IMR-90 (cell line): ENCODE results near the gene LINC00305. TPM values are rescaled to one million over a fixed set of nuclear protein-coding genes. Genes with fewer than 3 reads are reported as not detected.

ENCODE experiments used
- ATAC-seq: fragments of 200-7000 bp; cut with Tn5 transposase; 2 replicates; pipeline ENCODE4 v1.9.1; 2020; ENCODE audit warnings: low read depth, mild to moderate bottlenecking, moderate library complexity
- BruUV-seq: library from RNA; stranded (reverse); fragments of 400-500 nt; replicated peaks from 2 replicates; lab custom pipeline; 2021; lab: Mats Ljungman, UMichigan
- CTCF ChIA-PET: fragments of 300-600 bp; formaldehyde crosslinking; extraction: SDS; loops from one replicate; lab custom pipeline; 2021; ENCODE audit warnings: antibody characterized with exemption; lab: Yijun Ruan, JAX
- POLR2A ChIA-PET: fragments of 300-600 bp; sonication (Branson Sonifier 250); formaldehyde crosslinking; loops from one replicate; lab custom pipeline; 2022; ENCODE audit warnings: antibody characterized with exemption; ENCODE audit not compliant: unreplicated experiment; lab: Charles Lee
- DNase-seq: peaks from one replicate; pipeline ENCODE4 v3.0.0; 2013
- H2AFZ ChIP-seq: replicated peaks from 2 replicates; pipeline ENCODE3; 2013; ENCODE audit warnings: low read length, mild to moderate bottlenecking; ENCODE audit not compliant: poor library complexity
- H2AK5ac ChIP-seq: 2 replicates; pipeline ENCODE4 v1.6.1; 2013; ENCODE audit warnings: low read depth, low read length, inconsistent platforms
- H2AK9ac ChIP-seq: replicated peaks from 2 replicates; pipeline ENCODE3; 2013; ENCODE audit warnings: mild to moderate bottlenecking, low read depth, low read length, moderate library complexity; ENCODE audit not compliant: poor library complexity
- H2BK120ac ChIP-seq: 2 replicates; pipeline ENCODE4 v1.6.1; 2013; ENCODE audit warnings: low read depth, low read length, inconsistent platforms
- H2BK15ac ChIP-seq: 3 replicates; pipeline ENCODE4 v1.6.1; 2013; ENCODE audit warnings: low read depth, low read length, inconsistent platforms
- H2BK20ac ChIP-seq: 2 replicates; pipeline ENCODE4 v1.6.1; 2013; ENCODE audit warnings: low read depth, mild to moderate bottlenecking, inconsistent platforms, low read length, moderate library complexity
- H2BK5ac ChIP-seq: 2 replicates; pipeline ENCODE4 v1.6.1; 2013; ENCODE audit warnings: mild to moderate bottlenecking, low read depth, low read length, inconsistent platforms; ENCODE audit not compliant: poor library complexity, severe bottlenecking
- H3K14ac ChIP-seq: replicated peaks from 2 replicates; pipeline ENCODE4 v1.6.1; 2013; ENCODE audit warnings: low read depth, low read length, inconsistent platforms
- H3K18ac ChIP-seq: 2 replicates; pipeline ENCODE4 v1.6.1; 2013; ENCODE audit warnings: low read depth, low read length, control low read depth
- H3K23ac ChIP-seq: 2 replicates; pipeline ENCODE4 v1.6.1; 2013; ENCODE audit warnings: low read depth, low read length, inconsistent platforms
- H3K27ac ChIP-seq: 2 replicates; pipeline ENCODE4 v1.5.1; 2013; ENCODE audit warnings: mild to moderate bottlenecking, control low read depth, low read length; ENCODE audit not compliant: insufficient read depth
- H3K27me3 ChIP-seq: 2 replicates; pipeline ENCODE4 v1.6.1; 2013; ENCODE audit warnings: low read length; ENCODE audit not compliant: control insufficient read depth, insufficient read depth
- H3K36me3 ChIP-seq: 2 replicates; pipeline ENCODE4 v1.6.1; 2013; ENCODE audit warnings: low read length, mixed read lengths; ENCODE audit not compliant: control insufficient read depth, insufficient read depth
- H3K4ac ChIP-seq: 2 replicates; pipeline ENCODE4 v1.6.1; 2013; ENCODE audit warnings: low read depth, low read length, inconsistent platforms
- H3K4me1 ChIP-seq: 2 replicates; pipeline ENCODE4 v1.6.1; 2013; ENCODE audit warnings: low read length, mixed read lengths; ENCODE audit not compliant: control insufficient read depth, insufficient read depth
- H3K4me2 ChIP-seq: 2 replicates; pipeline ENCODE4 v1.6.1; 2013; ENCODE audit warnings: low read depth, mild to moderate bottlenecking, control low read depth, low read length, moderate library complexity
- H3K4me3 ChIP-seq: 2 replicates; pipeline ENCODE4 v1.5.1; 2013; ENCODE audit warnings: low read depth, mild to moderate bottlenecking, control low read depth, low read length, moderate library complexity; ENCODE audit not compliant: insufficient read depth
- H3K56ac ChIP-seq: 2 replicates; pipeline ENCODE4 v1.6.1; 2013; ENCODE audit warnings: low read length, inconsistent platforms; ENCODE audit not compliant: insufficient read depth; ENCODE audit errors: extremely low read depth
- H3K79me1 ChIP-seq, 2 experiments: 2 replicates each; pipeline ENCODE4 v1.6.1; 2013; ENCODE audit warnings: low read length in 2 of 2, inconsistent platforms in 1 of 2, low read depth in 1 of 2
- H3K9ac ChIP-seq: 2 replicates; pipeline ENCODE4 v1.6.1; 2013; ENCODE audit warnings: low read depth, low read length, control low read depth
- H3K9me1 ChIP-seq: 2 replicates; pipeline ENCODE4 v1.6.1; 2013; ENCODE audit warnings: low read length, inconsistent platforms; ENCODE audit not compliant: insufficient read depth
- H3K9me3 ChIP-seq: 2 replicates; pipeline ENCODE4 v1.6.1; 2013; ENCODE audit warnings: low read length; ENCODE audit not compliant: control insufficient read depth, insufficient read depth
- H4K20me1 ChIP-seq: 2 replicates; pipeline ENCODE4 v1.6.1; 2013; ENCODE audit warnings: low read length, inconsistent platforms; ENCODE audit not compliant: insufficient read depth
- H4K5ac ChIP-seq: 2 replicates; pipeline ENCODE4 v1.6.1; 2013; ENCODE audit warnings: mild to moderate bottlenecking, low read depth, low read length, control low read depth
- H4K8ac ChIP-seq, 2 experiments: 2 replicates each; pipeline ENCODE4 v1.6.1; 2013; ENCODE audit warnings: low read depth in 2 of 2, low read length in 2 of 2, control low read depth in 1 of 2, inconsistent platforms in 1 of 2
- H4K91ac ChIP-seq: 2 replicates; pipeline ENCODE4 v1.6.1; 2013; ENCODE audit warnings: low read depth, low read length, inconsistent platforms; ENCODE audit not compliant: insufficient read depth
- POLR2A ChIP-seq: IDR thresholded peaks from 2 replicates; pipeline ENCODE4 v1.6.1; 2012; ENCODE audit warnings: mild to moderate bottlenecking, low read depth, low read length
- RFX5 ChIP-seq: IDR thresholded peaks from 2 replicates; pipeline ENCODE4 v1.8.0; 2012; ENCODE audit warnings: low read depth, mild to moderate bottlenecking, low read length, moderate library complexity
- WGBS, 2 experiments: methylation state at CpG; one replicate each; pipeline versions ENCODE4 v1.1.5 to v1.1.7; 2013; ENCODE audit warnings: missing lambda C conversion rate in 2 of 2; ENCODE audit not compliant: insufficient read length in 1 of 2; ENCODE audit errors: extremely low coverage in 2 of 2; 5-methylcytosine and 5-hydroxymethylcytosine counted together
- dilution Hi-C: fragments of 300-500 bp; cut with HindIII; formaldehyde crosslinking; loops from one replicate; pipeline ENCODE4 v1.14.3; 2018; ENCODE audit warnings: low sequenced_read_pairs; ENCODE audit not compliant: unreplicated experiment
- in situ Hi-C: fragments of 300-500 bp; cut with MboI; formaldehyde crosslinking; loops from 3 replicates; pipeline ENCODE4 v1.14.3; 2019; ENCODE audit warnings: low sequenced_read_pairs, inconsistent platforms, mixed read lengths
- intact Hi-C: fragments of 100-400 bp; cut with micrococcal nuclease; formaldehyde crosslinking; loops from 2 replicates; pipeline ENCODE4 v1.10.0; 2022
- polyA plus RNA-seq, 3 experiments: library from polyadenylated mRNA; depleted of rRNA; stranded (reverse); fragments of >200 nt; gene quantifications; 2 replicates each; pipeline ENCODE4 v1.2.3, GENCODE V29; 2012; ENCODE audit warnings: low replicate concordance in 1 of 3
- total RNA-seq: library from RNA; depleted of rRNA; stranded (reverse); fragments of >200 nt; gene quantifications from 2 replicates; pipeline ENCODE4 v1.2.3, GENCODE V29; 2012

Gene LINC00305
- total and polyA plus RNA-seq, 2 of the 4 experiments (the other 2 are of a cell fraction): not detected

DNA sequence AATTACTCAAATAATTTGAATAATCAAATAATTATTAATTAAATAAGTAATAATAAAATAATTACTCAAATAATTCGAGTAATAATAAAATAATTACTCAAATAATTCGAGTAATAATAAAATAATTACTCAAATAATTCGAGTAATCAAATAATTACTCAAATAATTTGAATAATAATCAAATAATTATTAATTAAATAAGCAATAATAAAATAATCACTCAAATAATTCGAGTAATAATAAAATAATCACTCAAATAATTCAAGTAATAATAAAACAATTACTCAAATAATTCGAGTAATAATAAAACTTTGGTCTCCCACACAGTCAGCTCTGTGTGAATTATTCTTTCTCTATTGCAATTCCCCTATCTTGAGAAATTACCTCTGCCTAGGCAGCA is 30.0 kb upstream of the LINC00305 start:
- H3K27me3 ChIP-seq: no peaks in the 10 kb centered on the region
- H3K56ac ChIP-seq: no peak overlapping the region
- BruUV-seq: no TSS peak
- no peak overlapping the region for H2BK20ac ChIP-seq
- no peak overlapping the region for H2AK9ac ChIP-seq
- no peaks in the 10 kb centered on the region for H3K4me1 ChIP-seq
- no peak overlapping the region for H3K4me3 ChIP-seq
- H4K91ac ChIP-seq: no peak overlapping the region
- H4K5ac ChIP-seq: no peak overlapping the region
- H3K36me3 ChIP-seq: no peaks in the 10 kb centered on the region
- no peak for TF ChIP-seq POLR2A
- no peak for TF ChIP-seq RFX5
- H3K9me1 ChIP-seq: no peaks in the 10 kb centered on the region
- no peak overlapping the region for H3K9ac ChIP-seq
- H3K9me3 ChIP-seq: peaks cover 10% of the 10 kb centered on the region; the same call in 1 of the 2 replicates
- no peak overlapping the region for H3K14ac ChIP-seq
- H3K27ac ChIP-seq: no peak overlapping the region
- ATAC-seq (no peak), DNase-seq (no peak)
- H3K79me1 ChIP-seq: no peaks in the 10 kb centered on the region
- POLR2A ChIA-PET: no interaction called here
- dilution Hi-C loops (no loop called here), intact Hi-C loops (no loop called here), in situ Hi-C loops (no loop called here)
- H4K8ac ChIP-seq: no peak overlapping the region
- no peak overlapping the region for H2AFZ ChIP-seq
- H2BK15ac ChIP-seq: no peak overlapping the region
- H3K23ac ChIP-seq: no peak overlapping the region
- no peak overlapping the region for H2BK120ac ChIP-seq
- H2BK5ac ChIP-seq: no peak overlapping the region
- no peak overlapping the region for H2AK5ac ChIP-seq
- no peak overlapping the region for H3K4ac ChIP-seq
- H3K18ac ChIP-seq: no peak overlapping the region
- CTCF ChIA-PET: no interaction called here
- no peaks in the 10 kb centered on the region for H4K20me1 ChIP-seq
- H3K4me2 ChIP-seq: no peak overlapping the region
- no CpG with 5 or more reads among the region's 5 CpGs for WGBS, 2 experiments
